ENCODE data around the gene SFXN4.

Gene SFXN4

DNA sequence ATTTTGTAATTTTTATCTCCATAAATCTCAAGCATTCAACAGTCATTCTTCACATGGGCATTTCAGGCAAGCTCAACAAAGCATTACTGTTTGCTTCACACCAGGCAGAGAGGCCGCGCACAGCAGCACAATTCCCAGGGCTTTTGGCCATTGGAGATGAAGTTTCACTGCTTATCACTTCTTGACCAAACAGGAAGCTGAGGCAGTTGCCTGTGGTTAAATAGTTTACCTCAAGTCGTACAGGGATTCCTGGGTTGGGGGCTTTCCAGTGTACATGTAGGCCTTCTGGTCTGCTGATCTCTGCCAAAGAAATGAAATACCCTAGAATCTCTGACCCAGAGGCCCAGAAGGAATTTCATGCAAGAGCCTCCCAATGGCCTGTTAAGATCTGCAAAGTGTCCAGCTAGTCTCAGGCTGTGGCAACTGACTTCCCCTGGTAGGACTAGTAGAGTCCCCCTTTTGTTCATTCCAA, 24.3 kb upstream of the SFXN4 start:
- TF ChIP-seq YY1 (IDR thresholded peaks at IDR 0.05; ENCODE audit: low read depth) (no peak), REST (IDR thresholded peaks at IDR 0.05; ENCODE audit: low read depth) (no peak), FOXM1 (IDR thresholded peaks at IDR 0.05; ENCODE audit: borderline replicate concordance, low read depth) (no peak), NFIC (IDR thresholded peaks at IDR 0.05) (no peak), TAF1 (IDR thresholded peaks at IDR 0.05; ENCODE audit: low read depth) (no peak), TEAD4 (IDR thresholded peaks at IDR 0.05) (no peak), CEBPB (IDR thresholded peaks at IDR 0.05) (no peak), RAD21 (IDR thresholded peaks at IDR 0.05; ENCODE audit: low read depth) (no peak), TCF12 (IDR thresholded peaks at IDR 0.05; ENCODE audit: low read depth) (no peak), ZBTB7A (IDR thresholded peaks at IDR 0.05; ENCODE audit: low read depth) (no peak), EGR1 (IDR thresholded peaks at IDR 0.05) (no peak), EP300 (IDR thresholded peaks at IDR 0.05; ENCODE audit: borderline replicate concordance) (no peak), CREB1 (IDR thresholded peaks at IDR 0.05; ENCODE audit: low read depth) (no peak)
- TF ChIP-seq, protein P1, sequence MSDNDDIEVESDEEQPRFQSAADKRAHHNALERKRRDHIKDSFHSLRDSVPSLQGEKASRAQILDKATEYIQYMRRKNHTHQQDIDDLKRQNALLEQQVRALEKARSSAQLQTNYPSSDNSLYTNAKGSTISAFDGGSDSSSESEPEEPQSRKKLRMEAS (IDR thresholded peaks at IDR 0.05), result no peak
- TF ChIP-seq, protein P2, sequence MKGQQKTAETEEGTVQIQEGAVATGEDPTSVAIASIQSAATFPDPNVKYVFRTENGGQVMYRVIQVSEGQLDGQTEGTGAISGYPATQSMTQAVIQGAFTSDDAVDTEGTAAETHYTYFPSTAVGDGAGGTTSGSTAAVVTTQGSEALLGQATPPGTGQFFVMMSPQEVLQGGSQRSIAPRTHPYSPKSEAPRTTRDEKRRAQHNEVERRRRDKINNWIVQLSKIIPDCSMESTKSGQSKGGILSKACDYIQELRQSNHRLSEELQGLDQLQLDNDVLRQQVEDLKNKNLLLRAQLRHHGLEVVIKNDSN (IDR thresholded peaks at IDR 0.05), result no peak

DNA sequence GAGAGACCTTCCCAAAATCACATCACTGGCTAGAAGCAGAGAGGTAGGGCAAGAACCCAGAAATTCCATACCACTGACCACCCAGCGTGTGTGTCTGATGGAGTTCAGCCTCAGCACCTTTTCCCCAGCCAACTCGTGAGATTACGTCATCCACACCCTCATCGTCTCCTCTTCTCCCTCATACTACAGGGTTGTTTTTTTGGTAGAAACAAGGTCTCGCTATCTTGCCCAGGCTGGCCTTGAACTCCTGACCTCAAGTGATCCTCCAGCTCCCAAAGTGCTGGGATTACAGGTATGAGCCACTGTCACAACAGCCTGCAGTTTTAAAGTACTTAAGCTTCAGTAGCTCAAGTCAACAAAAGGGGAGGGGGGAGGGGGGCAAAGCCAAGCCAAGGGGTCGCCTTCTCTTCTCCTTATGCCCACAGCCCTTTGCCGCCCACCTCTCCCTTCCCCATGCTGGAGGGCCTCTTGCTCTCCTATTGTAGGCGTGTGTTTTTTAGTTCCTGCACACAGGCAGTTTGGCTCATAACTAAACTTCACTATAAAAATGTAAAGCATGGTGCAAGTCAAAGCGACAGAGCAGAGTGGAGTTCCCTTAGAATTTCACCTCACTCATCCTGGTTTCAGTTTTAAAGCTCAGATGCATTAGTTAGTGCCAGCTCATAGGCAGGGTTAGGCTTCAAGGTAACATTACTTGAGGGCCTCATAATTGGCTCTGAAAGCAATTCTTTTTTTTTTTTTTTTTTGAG, 18.3 kb upstream of the SFXN4 start:
- TF ChIP-seq, protein P1 (IDR thresholded peaks at IDR 0.05), result no peak
- TF ChIP-seq RAD21 (IDR thresholded peaks at IDR 0.05; ENCODE audit: low read depth) (no peak), TAF1 (IDR thresholded peaks at IDR 0.05; ENCODE audit: low read depth) (no peak), ZBTB7A (IDR thresholded peaks at IDR 0.05; ENCODE audit: low read depth) (no peak), YY1 (IDR thresholded peaks at IDR 0.05; ENCODE audit: low read depth) (no peak), EP300 (IDR thresholded peaks at IDR 0.05; ENCODE audit: borderline replicate concordance) (no peak), CEBPB (IDR thresholded peaks at IDR 0.05) (no peak)

DNA sequence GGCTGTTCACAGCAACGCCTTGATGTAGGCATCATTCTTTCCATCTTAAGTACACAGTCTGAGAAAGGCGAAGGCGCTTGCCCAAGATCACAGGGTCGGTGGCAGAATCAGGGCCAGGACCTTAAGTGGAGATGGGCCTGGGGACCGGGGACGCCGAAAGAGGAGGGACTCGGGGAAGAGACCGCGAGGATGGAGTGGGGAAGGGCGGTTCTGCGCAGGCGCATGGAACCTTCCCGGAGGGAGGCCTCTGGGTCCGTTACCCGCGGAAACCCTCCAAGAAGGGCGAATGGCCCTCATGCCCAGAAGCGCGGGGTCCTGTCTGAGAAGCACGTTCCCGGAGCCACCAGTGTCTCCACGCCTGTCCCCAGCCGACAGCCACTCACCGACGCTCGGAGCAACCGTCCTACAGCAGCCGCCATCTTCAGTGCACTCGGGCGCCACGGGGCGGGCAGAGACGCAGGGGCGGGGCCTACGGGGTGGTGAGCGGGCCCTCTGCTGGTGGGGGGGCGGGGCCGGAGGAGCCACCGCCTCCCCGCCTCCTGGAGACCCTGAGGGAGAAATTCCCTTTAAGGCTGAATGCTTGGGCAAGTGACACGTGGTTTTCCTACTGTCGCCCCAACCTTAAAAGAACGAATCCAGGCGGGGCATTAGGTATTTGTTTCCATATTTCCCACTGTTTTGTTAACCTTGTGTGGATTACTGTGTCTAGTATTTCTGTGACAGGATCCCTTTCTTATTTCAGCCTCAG, 13.0 kb upstream of the SFXN4 start, which contains the start of gene PRDX3:
Gene PRDX3, minus strand, starts transcription at position 441 of the 748 bp plus-strand sequence. Its CDS starts 22 bp downstream, at position 419.
- TF ChIP-seq REST (IDR thresholded peaks at IDR 0.05; ENCODE audit: low read depth) (no peak), NFIC (IDR thresholded peaks at IDR 0.05) (no peak), TEAD4 (IDR thresholded peaks at IDR 0.05) (peak; percentile 20; the same call in 1 of the 2 replicates), ZBTB7A (IDR thresholded peaks at IDR 0.05; ENCODE audit: low read depth) (no peak), TCF12 (IDR thresholded peaks at IDR 0.05; ENCODE audit: low read depth) (peak; percentile 52), EGR1 (IDR thresholded peaks at IDR 0.05) (0 out of 2 replicates have a peak, but pooled peaks have one; percentile 21), TAF1 (IDR thresholded peaks at IDR 0.05; ENCODE audit: low read depth) (peak; percentile 98), YY1 (IDR thresholded peaks at IDR 0.05; ENCODE audit: low read depth) (peak; percentile 97), FOXM1 (IDR thresholded peaks at IDR 0.05; ENCODE audit: borderline replicate concordance, low read depth) (no peak), CREB1 (IDR thresholded peaks at IDR 0.05; ENCODE audit: low read depth) (no peak), EP300 (IDR thresholded peaks at IDR 0.05; ENCODE audit: borderline replicate concordance) (no peak; the same call in 1 of the 2 replicates), RAD21 (IDR thresholded peaks at IDR 0.05; ENCODE audit: low read depth) (no peak), CEBPB (IDR thresholded peaks at IDR 0.05) (no peak)
- TF ChIP-seq, protein P1 (IDR thresholded peaks at IDR 0.05), result peak; percentile 60
- TF ChIP-seq, protein P2 (IDR thresholded peaks at IDR 0.05), result peak; percentile 75

DNA sequence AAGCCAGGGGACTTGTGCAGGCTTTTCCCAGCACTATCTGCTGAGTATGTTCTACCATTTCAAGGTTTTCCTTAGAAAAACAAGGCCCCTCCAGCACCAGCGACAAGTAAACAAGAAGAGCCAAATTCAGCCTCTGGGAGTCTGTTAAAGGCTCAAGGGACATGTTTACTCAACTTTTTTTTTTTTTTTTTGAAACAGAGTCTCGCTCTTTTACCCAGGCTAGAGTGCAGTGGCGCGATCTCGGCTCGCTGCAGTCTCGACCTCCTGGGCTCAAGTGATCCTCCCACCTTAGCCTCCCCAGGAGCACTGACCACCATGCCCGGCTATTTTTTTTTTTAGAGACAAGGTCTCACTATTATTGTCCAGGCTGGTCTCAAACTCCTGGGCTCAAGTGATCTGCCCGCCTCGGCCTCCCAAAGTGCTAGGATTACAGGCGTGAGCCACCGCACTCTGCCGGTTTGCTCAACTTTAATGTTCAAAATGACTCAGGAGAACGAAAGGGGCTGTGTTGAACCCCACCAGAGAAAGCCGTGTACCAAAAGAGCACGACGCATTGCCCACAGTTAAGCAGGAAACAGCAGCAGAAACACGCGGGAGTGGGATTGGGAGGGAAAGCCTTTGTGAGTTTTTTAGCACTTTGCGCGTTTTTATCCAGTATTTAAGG, 12.3 kb upstream of the SFXN4 start:
- TF ChIP-seq ZBTB7A (IDR thresholded peaks at IDR 0.05; ENCODE audit: low read depth) (0 out of 2 replicates have a peak, but pooled peaks have one; percentile 10), TCF12 (IDR thresholded peaks at IDR 0.05; ENCODE audit: low read depth) (no peak)
